ENCODE results near the gene GABPA. TPM values are rescaled to one million over a fixed set of nuclear protein-coding genes. Genes with fewer than 3 reads are reported as not detected.
"Not testable (repeated sequence)": the region's sequence is repeated elsewhere in the genome, so short reads cannot be mapped to it uniquely, and the experiment has no call there.

The GABPA gene
- total RNA-seq, 1 donor from 2014 or later = 26.3 TPM

- H3K27ac Mint-ChIP-seq = no peak overlapping the region
- H3K4me3 Mint-ChIP-seq (ENCODE audit: low read depth) = no peak overlapping the region
These were observed 21.6 kb downstream of the GABPA start for GRCh38 chr21:25756190-25756932.

GRCh38 chr21:25757531-25757930 is 22.8 kb downstream of the GABPA start:
- Mint-ChIP-seq H3K4me1 (ENCODE audit: low read depth) (peaks cover 26% of the 10 kb centered on the region), H3K27me3 (ENCODE audit: low read depth) (no peaks in the 10 kb centered on the region), H3K9me3 (no peaks in the 10 kb centered on the region), H3K36me3 (ENCODE audit: low read depth) (peaks cover 73% of the 10 kb centered on the region), H3K4me3 (ENCODE audit: low read depth) (no peak overlapping the region), H3K27ac (no peak overlapping the region)
- no peak for DNase-seq (ENCODE audit: low spot score)
- intact Hi-C loops (cut with micrococcal nuclease) = no loop called here

More at GRCh38 chr21:25756190-25756932, 21.6 kb downstream of the GABPA start:
- H3K36me3 Mint-ChIP-seq (ENCODE audit: low read depth) = peaks cover 74% of the 10 kb centered on the region
- no peaks in the 10 kb centered on the region for H3K27me3 Mint-ChIP-seq (ENCODE audit: low read depth)
- H3K9me3 Mint-ChIP-seq = no peaks in the 10 kb centered on the region
- intact Hi-C loops (cut with micrococcal nuclease) = no loop called here
- peaks cover 26% of the 10 kb centered on the region for H3K4me1 Mint-ChIP-seq (ENCODE audit: low read depth)
- DNase-seq (ENCODE audit: low spot score) = no peak

DNA sequence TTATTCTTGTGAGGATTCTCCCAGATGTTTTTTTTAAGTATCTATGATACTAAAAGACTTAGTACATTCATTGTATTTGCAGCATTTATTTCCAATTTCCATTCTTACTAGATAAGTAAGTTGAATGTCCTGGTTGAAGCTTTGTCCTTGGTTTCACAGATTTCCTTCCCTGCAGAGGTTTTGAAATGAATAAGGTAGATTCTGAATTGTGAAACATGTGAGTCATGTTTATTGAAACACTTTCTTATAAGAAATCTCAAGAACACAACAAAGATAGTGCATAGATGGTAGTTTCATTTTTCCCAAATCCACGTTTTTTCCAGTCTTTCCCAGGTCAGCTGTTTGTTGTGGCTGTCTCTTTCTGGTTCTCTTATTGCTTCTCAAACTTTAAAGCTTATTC is 24.8 kb downstream of the GABPA start:
- H3K36me3 Mint-ChIP-seq (ENCODE audit: low read depth) = peaks cover 72% of the 10 kb centered on the region
- intact Hi-C loops (cut with micrococcal nuclease) = no loop called here

GRCh38 chr21:25760061-25760460 is 25.3 kb downstream of the GABPA start:
- intact Hi-C loops (cut with micrococcal nuclease) = no loop called here
- no peak overlapping the region for H3K27ac Mint-ChIP-seq
- H3K4me1 Mint-ChIP-seq (ENCODE audit: low read depth) = peaks cover 25% of the 10 kb centered on the region
- no peak for DNase-seq (ENCODE audit: low spot score)
- no peak overlapping the region for H3K4me3 Mint-ChIP-seq (ENCODE audit: low read depth)
- H3K27me3 Mint-ChIP-seq (ENCODE audit: low read depth) = no peaks in the 10 kb centered on the region
- H3K9me3 Mint-ChIP-seq = no peaks in the 10 kb centered on the region
- peaks cover 72% of the 10 kb centered on the region for H3K36me3 Mint-ChIP-seq (ENCODE audit: low read depth)

More for the DNA sequence above, 24.8 kb downstream of the GABPA start:
- Mint-ChIP-seq H3K9me3 (no peaks in the 10 kb centered on the region), H3K4me3 (ENCODE audit: low read depth) (no peak overlapping the region), H3K4me1 (ENCODE audit: low read depth) (peaks cover 25% of the 10 kb centered on the region), H3K27me3 (ENCODE audit: low read depth) (no peaks in the 10 kb centered on the region), H3K27ac (no peak overlapping the region)
- DNase-seq (ENCODE audit: low spot score) = no peak

GRCh38 chr21:25760677-25761076 is 25.9 kb downstream of the GABPA start:
- H3K9me3 Mint-ChIP-seq = no peaks in the 10 kb centered on the region
- peaks cover 72% of the 10 kb centered on the region for H3K36me3 Mint-ChIP-seq (ENCODE audit: low read depth)
- no peaks in the 10 kb centered on the region for H3K27me3 Mint-ChIP-seq (ENCODE audit: low read depth)
- DNase-seq (ENCODE audit: low spot score) = no peak
- intact Hi-C loops (cut with micrococcal nuclease) = no loop called here
- peaks cover 21% of the 10 kb centered on the region for H3K4me1 Mint-ChIP-seq (ENCODE audit: low read depth)
- H3K4me3 Mint-ChIP-seq (ENCODE audit: low read depth) = no peak overlapping the region
- H3K27ac Mint-ChIP-seq = no peak overlapping the region

GRCh38 chr21:25764065-25764464 is 29.3 kb downstream of the GABPA start:
- Mint-ChIP-seq H3K4me1 (ENCODE audit: low read depth) (peaks cover 11% of the 10 kb centered on the region), H3K36me3 (ENCODE audit: low read depth) (peaks cover 59% of the 10 kb centered on the region), H3K27ac (no peak overlapping the region), H3K27me3 (ENCODE audit: low read depth) (no peaks in the 10 kb centered on the region), H3K9me3 (no peaks in the 10 kb centered on the region), H3K4me3 (ENCODE audit: low read depth) (no peak overlapping the region)
- DNase-seq (ENCODE audit: low spot score) = no peak
- intact Hi-C loops (cut with micrococcal nuclease) = no loop called here

- H3K27ac Mint-ChIP-seq = no peak overlapping the region
- H3K27me3 Mint-ChIP-seq (ENCODE audit: low read depth) = no peaks in the 10 kb centered on the region
- H3K4me1 Mint-ChIP-seq (ENCODE audit: low read depth) = peaks cover 5% of the 10 kb centered on the region
- intact Hi-C loops (cut with micrococcal nuclease) = no loop called here
- peaks cover 40% of the 10 kb centered on the region for H3K36me3 Mint-ChIP-seq (ENCODE audit: low read depth)
- DNase-seq (ENCODE audit: low spot score) = no peak
- H3K9me3 Mint-ChIP-seq = no peaks in the 10 kb centered on the region
- H3K4me3 Mint-ChIP-seq (ENCODE audit: low read depth) = no peak overlapping the region
These were observed 33.1 kb downstream of the GABPA start for GRCh38 chr21:25767921-25768320.

DNA sequence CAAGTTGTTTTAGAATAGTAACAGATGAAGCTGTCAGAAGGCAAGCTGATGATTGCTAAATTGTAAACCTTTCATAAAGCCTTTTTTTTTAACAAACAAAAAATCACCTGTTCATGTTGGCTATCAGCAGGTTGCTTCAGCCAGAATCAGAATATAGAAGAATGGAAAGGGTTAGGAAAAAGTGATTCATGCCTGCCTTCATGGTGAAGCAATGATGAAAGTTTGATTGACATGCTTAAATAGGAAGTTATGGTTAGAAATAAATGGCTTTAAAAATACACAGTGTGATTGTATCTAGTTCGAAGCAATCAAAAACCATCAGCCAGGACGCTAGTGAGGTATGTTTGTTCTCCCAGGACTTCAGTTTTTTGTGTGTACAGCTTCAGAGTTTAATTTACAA is 37.9 kb downstream of the GABPA start:
- H3K9me3 Mint-ChIP-seq = no peaks in the 10 kb centered on the region
- no peak for DNase-seq (ENCODE audit: low spot score)
- H3K36me3 Mint-ChIP-seq (ENCODE audit: low read depth) = peaks cover 10% of the 10 kb centered on the region
- no peaks in the 10 kb centered on the region for H3K27me3 Mint-ChIP-seq (ENCODE audit: low read depth)
- intact Hi-C loops (cut with micrococcal nuclease) = no loop called here
- H3K27ac Mint-ChIP-seq = no peak overlapping the region
- peaks cover 7% of the 10 kb centered on the region for H3K4me1 Mint-ChIP-seq (ENCODE audit: low read depth)
- H3K4me3 Mint-ChIP-seq (ENCODE audit: low read depth) = no peak overlapping the region

GRCh38 chr21:25776440-25776839 is 41.7 kb downstream of the GABPA start:
- no peaks in the 10 kb centered on the region for H3K9me3 Mint-ChIP-seq
- intact Hi-C loops (cut with micrococcal nuclease) = no loop called here

DNA sequence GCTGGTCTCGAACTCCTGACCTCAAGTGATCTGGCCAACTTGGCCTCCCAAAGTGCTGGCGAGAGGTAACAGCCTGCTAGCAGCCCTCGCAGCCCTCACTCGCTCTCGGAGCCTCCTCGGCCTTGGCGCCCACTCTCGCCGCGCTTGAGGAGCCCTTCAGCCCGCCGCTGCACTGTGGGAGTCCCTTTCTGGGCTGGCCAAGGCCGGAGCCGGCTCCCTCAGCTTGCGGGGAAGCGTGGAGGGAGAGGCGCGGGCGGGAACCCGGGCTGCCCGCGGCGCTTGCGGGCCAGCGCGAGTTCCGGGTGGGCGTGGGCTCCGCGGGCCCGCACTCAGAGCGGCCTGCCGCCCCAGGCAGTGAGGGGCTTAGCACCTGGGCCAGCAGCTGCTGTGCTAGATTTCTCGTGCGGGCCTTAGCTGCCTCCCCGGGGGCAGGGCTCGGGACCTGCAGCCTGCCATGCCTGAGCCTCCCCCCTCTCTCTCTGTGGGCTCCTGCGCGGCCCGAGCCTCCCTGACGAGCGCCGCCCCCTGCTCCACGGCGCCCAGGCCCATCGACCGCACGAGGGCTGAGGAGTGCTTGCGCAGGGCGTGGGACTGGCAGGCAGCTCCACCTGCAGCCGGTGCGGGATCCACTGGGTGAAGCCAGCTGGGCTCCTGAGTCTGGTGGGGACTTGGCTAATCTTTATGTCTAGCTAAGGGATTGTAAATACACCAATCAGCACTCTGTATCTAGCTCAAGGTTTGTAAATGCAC is 43.5 kb downstream of the GABPA start:
- H3K4me1 Mint-ChIP-seq (ENCODE audit: low read depth); H3K9me3 Mint-ChIP-seq; H3K27ac Mint-ChIP-seq; DNase-seq (ENCODE audit: low spot score); intact Hi-C loops (cut with micrococcal nuclease); H3K4me3 Mint-ChIP-seq (ENCODE audit: low read depth); H3K36me3 Mint-ChIP-seq (ENCODE audit: low read depth); H3K27me3 Mint-ChIP-seq (ENCODE audit: low read depth): not testable (repeated sequence)

More at GRCh38 chr21:25776440-25776839, 41.7 kb downstream of the GABPA start:
- Mint-ChIP-seq H3K4me1 (ENCODE audit: low read depth) (peaks cover 7% of the 10 kb centered on the region), H3K4me3 (ENCODE audit: low read depth) (no peak overlapping the region), H3K27me3 (ENCODE audit: low read depth) (no peaks in the 10 kb centered on the region), H3K36me3 (ENCODE audit: low read depth) (peaks cover 4% of the 10 kb centered on the region), H3K27ac (no peak overlapping the region)
- no peak for DNase-seq (ENCODE audit: low spot score)

GRCh38 chr21:25788677-25789076 is 53.9 kb downstream of the GABPA start:
- DNase-seq (ENCODE audit: low spot score) = no peak
- H3K36me3 Mint-ChIP-seq (ENCODE audit: low read depth) = no peaks in the 10 kb centered on the region
- intact Hi-C loops (cut with micrococcal nuclease) = no loop called here
- H3K9me3 Mint-ChIP-seq = no peaks in the 10 kb centered on the region
- H3K27me3 Mint-ChIP-seq (ENCODE audit: low read depth) = peaks cover 31% of the 10 kb centered on the region
- peak overlapping the region; percentile 5 for H3K27ac Mint-ChIP-seq
- H3K4me3 Mint-ChIP-seq (ENCODE audit: low read depth) = no peak overlapping the region
- H3K4me1 Mint-ChIP-seq (ENCODE audit: low read depth) = peaks cover 9% of the 10 kb centered on the region

- Mint-ChIP-seq H3K27me3 (ENCODE audit: low read depth) (peaks cover 25% of the 10 kb centered on the region), H3K4me3 (ENCODE audit: low read depth) (peak overlapping the region; percentile 45), H3K9me3 (no peaks in the 10 kb centered on the region), H3K27ac (peak overlapping the region; percentile 31), H3K4me1 (ENCODE audit: low read depth) (peaks cover 9% of the 10 kb centered on the region), H3K36me3 (ENCODE audit: low read depth) (no peaks in the 10 kb centered on the region)
- intact Hi-C loops (cut with micrococcal nuclease) = no loop called here
- no peak for DNase-seq (ENCODE audit: low spot score)
These were observed 55.5 kb downstream of the GABPA start for GRCh38 chr21:25790122-25790877.

DNA sequence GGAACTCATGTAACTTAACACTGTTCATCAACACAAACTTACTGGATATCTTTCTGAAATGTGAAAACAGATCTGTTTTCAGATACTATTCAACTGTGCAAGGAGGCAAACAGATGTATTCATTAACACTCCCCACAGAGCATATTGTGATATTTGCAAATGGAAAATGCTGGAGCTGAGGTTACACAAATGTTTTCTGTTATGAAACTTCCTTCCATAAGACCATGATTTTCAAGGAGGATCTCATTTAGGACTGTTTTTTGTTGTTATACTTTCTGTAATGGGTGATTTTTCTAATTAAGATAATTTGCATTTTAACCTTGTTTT is 56.1 kb downstream of the GABPA start:
- Mint-ChIP-seq H3K4me3 (ENCODE audit: low read depth) (peak overlapping the region; percentile 14), H3K27ac (peak overlapping the region; percentile 24), H3K27me3 (ENCODE audit: low read depth) (peaks cover 26% of the 10 kb centered on the region), H3K9me3 (no peaks in the 10 kb centered on the region), H3K4me1 (ENCODE audit: low read depth) (peaks cover 9% of the 10 kb centered on the region), H3K36me3 (ENCODE audit: low read depth) (no peaks in the 10 kb centered on the region)
- intact Hi-C loops (cut with micrococcal nuclease) = no loop called here
- DNase-seq (ENCODE audit: low spot score) = no peak
